Liver (tissue), 9 donors: ENCODE measurements around the gene GPR152. TPM values are rescaled to one million over a fixed set of nuclear protein-coding genes. Genes with fewer than 3 reads are reported as not detected.

Experiments used
- DNase-seq: peaks from one replicate; pipeline ENCODE4 v3.0.0-alpha.2; 2017; ENCODE audit warnings: low spot score
- H3K27ac ChIP-seq, 2 donors: one replicate each; pipeline ENCODE4 v1.7.0; 2013; ENCODE audit warnings: inconsistent platforms in 2 of 2, low read length in 2 of 2, control low read depth in 1 of 2, low read depth in 1 of 2, mild to moderate bottlenecking in 1 of 2
- H3K27me3 ChIP-seq, 4 donors: one replicate each; pipeline versions ENCODE4 v1.6.1 to v1.7.0; 2013; ENCODE audit warnings: low read length in 3 of 4, inconsistent platforms in 1 of 4, mild to moderate bottlenecking in 1 of 4, moderate library complexity in 1 of 4; ENCODE audit not compliant: control insufficient read depth in 4 of 4, insufficient read depth in 4 of 4
- H3K36me3 ChIP-seq, 4 donors: one replicate each; pipeline versions ENCODE4 v1.6.1 to v1.7.0; 2013; ENCODE audit warnings: low read length in 3 of 4, mild to moderate bottlenecking in 3 of 4, low read depth in 1 of 4, moderate library complexity in 1 of 4; ENCODE audit not compliant: control insufficient read depth in 4 of 4, insufficient read depth in 3 of 4
- H3K4me1 ChIP-seq, 4 donors: one replicate each; pipeline versions ENCODE4 v1.6.1 to v1.7.0; 2013; ENCODE audit warnings: low read length in 3 of 4, mild to moderate bottlenecking in 3 of 4, moderate library complexity in 1 of 4; ENCODE audit not compliant: control insufficient read depth in 4 of 4, insufficient read depth in 4 of 4
- H3K4me3 ChIP-seq, 3 donors: one replicate each; pipeline versions ENCODE4 v1.6.1 to v1.7.0; 2013; ENCODE audit warnings: low read length in 3 of 3, control low read depth in 1 of 3, low read depth in 1 of 3, mild to moderate bottlenecking in 1 of 3
- H3K9ac ChIP-seq, 2 donors: one replicate each; pipeline ENCODE4 v1.7.0; 2013; ENCODE audit warnings: low read length in 2 of 2, mild to moderate bottlenecking in 2 of 2, moderate library complexity in 2 of 2, control low read depth in 1 of 2, low read depth in 1 of 2
- H3K9me3 ChIP-seq, 4 donors: one replicate each; pipeline versions ENCODE4 v1.6.1 to v1.7.0; 2013; ENCODE audit warnings: low read length in 3 of 4; ENCODE audit not compliant: control insufficient read depth in 4 of 4
- ATF3 ChIP-seq: IDR thresholded peaks from 2 replicates; pipeline ENCODE4 v1.6.1; 2016; ENCODE audit warnings: antibody characterized with exemption
- CTCF ChIP-seq: fragments of 150-350 bp; IDR thresholded peaks from 2 replicates; pipeline ENCODE4 v1.5.1; 2017; ENCODE audit warnings: improper control_type of control experiment, low read depth, low read length; ENCODE audit not compliant: missing input control
- EGR1 ChIP-seq, 2 donors: IDR thresholded peaks; 2 replicates each; pipeline ENCODE4 v1.6.1; 2016 to 2018; ENCODE audit warnings: antibody characterized with exemption in 2 of 2, low read depth in 2 of 2
- HNF4A ChIP-seq, 2 donors: conservative IDR thresholded peaks; 2 replicates each; pipeline ENCODE4 v1.6.1; 2016; ENCODE audit warnings: antibody characterized with exemption in 2 of 2, mild to moderate bottlenecking in 2 of 2
- HNF4G ChIP-seq: IDR thresholded peaks from 2 replicates; pipeline ENCODE4 v1.6.1; 2016; ENCODE audit warnings: antibody characterized with exemption
- JUND ChIP-seq, 2 donors: IDR thresholded peaks; 2 replicates each; pipeline ENCODE4 v1.6.1; 2016; ENCODE audit warnings: antibody characterized with exemption in 2 of 2
- MAX ChIP-seq: IDR thresholded peaks from 2 replicates; pipeline ENCODE4 v1.6.1; 2016; ENCODE audit warnings: antibody characterized with exemption
- RAD21 ChIP-seq, 2 donors: IDR thresholded peaks; 2 replicates each; pipeline ENCODE4 v1.6.1; 2016; ENCODE audit warnings: antibody characterized with exemption in 2 of 2, mild to moderate bottlenecking in 2 of 2
- REST ChIP-seq: IDR thresholded peaks from 2 replicates; pipeline ENCODE4 v1.6.1; 2016; ENCODE audit warnings: antibody characterized with exemption, mild to moderate bottlenecking
- SP1 ChIP-seq: IDR thresholded peaks from 2 replicates; pipeline ENCODE4 v1.6.1; 2018; ENCODE audit warnings: antibody characterized with exemption, mild to moderate bottlenecking
- TAF1 ChIP-seq: conservative IDR thresholded peaks from 2 replicates; pipeline ENCODE4 v1.6.1; 2016; ENCODE audit warnings: antibody characterized with exemption, mild to moderate bottlenecking
- YY1 ChIP-seq: IDR thresholded peaks from 2 replicates; pipeline ENCODE4 v1.6.1; 2016; ENCODE audit warnings: antibody characterized with exemption, mild to moderate bottlenecking
- ZBTB33 ChIP-seq: IDR thresholded peaks from 2 replicates; pipeline ENCODE4 v1.6.1; 2016; ENCODE audit warnings: antibody characterized with exemption
- WGBS: extraction: QIAGEN DNeasy Blood & Tissue Kit; methylation state at CpG from one replicate; pipeline ENCODE4 v1.1.7; 2013; 5-methylcytosine and 5-hydroxymethylcytosine counted together
- polyA plus RNA-seq, 2 donors: library from polyadenylated mRNA; stranded (reverse) in 1 of 2; unstranded in 1 of 2; fragments of 200-250 nt in 1 of 2; fragments of >200 nt in 1 of 2; fragmentation: Nextera tagmentation in 1 of 2; extraction: Ambion mirVana in 1 of 2; gene quantifications; one replicate each; pipeline versions ENCODE4 v1.2.1 to v1.2.3, GENCODE V29; 2013 to 2015
- total RNA-seq, 2 donors: library from RNA; depleted of rRNA; stranded (reverse); fragments of >200 nt; gene quantifications; one replicate each; pipeline ENCODE4 v1.2.3, GENCODE V29; 2014
- donor health status: healthy.
- donor health status: healthy.
- donor health status: healthy.
- donor health status: healthy.
- donor health status: healthy.

GPR152 gene
- total and polyA plus RNA-seq, 4 donors: not detected

DNA sequence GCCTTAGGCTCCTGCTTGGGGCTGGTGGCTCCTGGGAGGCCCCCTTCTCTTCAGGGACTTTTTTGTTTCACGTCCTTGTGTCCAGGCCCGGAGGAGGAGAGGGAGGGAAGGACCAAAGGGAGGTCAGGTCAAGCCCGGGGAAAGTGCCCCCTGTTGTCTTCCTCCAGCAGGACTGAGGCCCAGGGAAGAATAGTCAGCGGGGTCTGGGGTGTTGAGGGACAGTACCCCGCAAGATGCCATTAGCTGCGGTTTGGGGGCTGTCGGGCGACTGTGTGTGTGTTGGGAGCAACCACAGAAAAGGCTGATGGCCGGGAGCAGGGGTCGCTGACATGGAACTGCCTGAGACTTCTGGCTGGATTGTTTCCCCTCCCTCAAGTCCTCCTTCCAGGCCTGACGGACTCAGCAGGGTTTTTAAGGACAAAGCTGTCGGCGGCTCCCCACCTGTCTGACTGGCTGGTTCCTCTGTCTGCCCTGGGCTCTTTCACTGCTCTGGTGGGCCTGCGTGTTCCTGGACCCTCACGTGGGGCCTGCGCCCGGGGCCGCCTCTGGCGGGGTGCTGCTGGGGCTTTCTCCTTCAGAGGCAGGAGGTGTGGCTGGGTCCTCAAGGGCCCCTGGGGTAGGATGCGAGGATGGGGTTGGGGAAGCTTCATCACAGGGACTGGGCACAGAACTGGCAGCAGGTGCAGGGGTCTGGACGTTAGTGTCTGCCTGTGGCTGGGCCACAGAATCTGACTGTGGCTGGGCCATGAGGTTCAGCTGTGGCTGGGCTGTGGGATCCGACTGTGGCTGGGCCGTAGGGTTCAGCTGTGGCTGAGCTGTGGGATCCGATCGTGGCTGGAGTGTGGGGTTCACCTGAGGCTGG lies 1.5 kb downstream of the GPR152 start (continued):
- TF ChIP-seq ZBTB33 (no peak), REST (no peak), ATF3 (no peak), HNF4G (no peak), JUND (IDR thresholded peaks at IDR 0.05) (no peak), TAF1 (no peak)

GRCh38 chr11:67449116-67449844 lies 3.2 kb downstream of the GPR152 start:
- WGBS: 73% methylated on average over 9 of the region's 9 CpGs
- Histone ChIP-seq H3K9ac (no peak overlapping the region), H3K4me1 (peaks cover 0 to 12% (median 6%) of the 10 kb centered on the region in 4 donors), H3K27me3 (no peaks in the 10 kb centered on the region), H3K36me3 (no peaks in the 10 kb centered on the region), H3K4me3 (no peak overlapping the region), H3K27ac (no peak overlapping the region), H3K9me3 (no peaks in the 10 kb centered on the region)
- TF ChIP-seq MAX (no peak), EGR1 (IDR thresholded peaks at IDR 0.05; ENCODE audit: low read depth in 2 of 2) (no peak)
- DNase-seq: no peak

DNA sequence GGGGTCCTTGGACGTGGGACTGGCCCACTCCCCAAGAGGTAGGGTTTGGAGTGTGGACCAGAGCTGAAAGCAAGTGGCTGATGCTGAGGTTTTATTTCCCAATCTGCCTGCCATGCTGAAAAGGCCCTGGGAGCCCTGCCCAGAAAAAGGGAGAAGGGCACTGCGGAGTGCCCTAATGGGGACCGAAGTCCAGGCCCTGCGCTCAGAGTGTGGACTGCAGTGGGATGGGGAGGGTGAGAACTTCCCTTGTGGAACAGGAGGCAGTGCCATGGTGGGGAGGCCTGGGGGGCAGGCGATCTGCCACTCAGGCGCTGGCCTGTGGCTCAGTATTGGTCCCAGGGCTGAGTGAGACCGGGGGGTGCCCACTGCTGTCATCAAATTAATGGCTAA lies 4.3 kb downstream of the GPR152 start:
- no peaks in the 10 kb centered on the region for H3K36me3 ChIP-seq
- 62% methylated on average over 7 of the region's 7 CpGs for WGBS
- DNase-seq: no peak
- peaks cover 0 to 16% (median 6%) of the 10 kb centered on the region in 4 donors for H3K4me1 ChIP-seq
- no peaks in the 10 kb centered on the region for H3K9me3 ChIP-seq
- H3K27me3 ChIP-seq: no peaks in the 10 kb centered on the region
- no peak overlapping the region for H3K4me3 ChIP-seq
- no peak overlapping the region for H3K9ac ChIP-seq
- H3K27ac ChIP-seq: no peak overlapping the region
- TF ChIP-seq REST: peak; percentile 41
- TF ChIP-seq JUND (IDR thresholded peaks at IDR 0.05): no peak
- peak in 1 of 2 donors; percentile 60 for TF ChIP-seq RAD21 (IDR thresholded peaks at IDR 0.05)
- TF ChIP-seq MAX: no peak
- peak; percentile 92 for TF ChIP-seq HNF4G
- TF ChIP-seq EGR1 (IDR thresholded peaks at IDR 0.05; ENCODE audit: low read depth in 2 of 2): no peak
- no peak for TF ChIP-seq TAF1
- no peak for TF ChIP-seq CTCF
- peak; percentile 86 for TF ChIP-seq SP1
- peak; percentile 82 for TF ChIP-seq YY1
- TF ChIP-seq ATF3: no peak
- peak; percentile 95 for TF ChIP-seq HNF4A (conservative IDR thresholded peaks at IDR 0.05)
